Esophagus muscularis mucosa (tissue), 3 donors: ENCODE data around the gene NPTXR.

Experiments used
- CTCF ChIP-seq, 3 experiments: fragments of 200-600 bp in 2 of 3; fragments of 450-650 bp in 1 of 3; sonication (generic) in 2 of 3; IDR thresholded peaks; one replicate each; pipeline ENCODE4 v1.5.1; 2017 to 2019; ENCODE audit warnings: antibody characterized with exemption in 3 of 3, mild to moderate bottlenecking in 2 of 3, moderate library complexity in 1 of 3
- POLR2A ChIP-seq: fragments of 450-650 bp; IDR thresholded peaks from one replicate; pipeline ENCODE4 v1.6.1; 2017; ENCODE audit warnings: antibody characterized with exemption, moderate library complexity, mild to moderate bottlenecking, low read depth
- POLR2AphosphoS5 ChIP-seq, 2 donors: sonication (generic); formaldehyde crosslinking; IDR thresholded peaks; one replicate each; pipeline ENCODE4 v1.6.1; 2017; ENCODE audit warnings: antibody characterized with exemption in 2 of 2

GRCh38 chr22:38841211-38841610 lies 2.6 kb downstream of the NPTXR start:
- no peak for TF ChIP-seq CTCF (IDR thresholded peaks at IDR 0.05)
- TF ChIP-seq POLR2AphosphoS5 (IDR thresholded peaks at IDR 0.05), result no peak
- TF ChIP-seq POLR2A, result no peak
